Breast epithelium (tissue), 3 donors: ENCODE results near the gene TNN.

Experiments used
- CTCF ChIP-seq, 3 donors: fragments of 450-650 bp; IDR thresholded peaks; one replicate each; pipeline ENCODE4 v1.5.1; 2016 to 2017; ENCODE audit warnings: antibody characterized with exemption in 3 of 3, mild to moderate bottlenecking in 3 of 3, moderate library complexity in 3 of 3
- POLR2A ChIP-seq: fragments of 450-650 bp; IDR thresholded peaks from one replicate; pipeline ENCODE4 v1.6.1; 2016; ENCODE audit warnings: antibody characterized with exemption, mild to moderate bottlenecking, moderate library complexity
- POLR2AphosphoS5 ChIP-seq, 3 donors: sonication (generic); formaldehyde crosslinking; IDR thresholded peaks; one replicate each; pipeline ENCODE4 v1.6.1; 2017; ENCODE audit warnings: antibody characterized with exemption in 3 of 3

DNA sequence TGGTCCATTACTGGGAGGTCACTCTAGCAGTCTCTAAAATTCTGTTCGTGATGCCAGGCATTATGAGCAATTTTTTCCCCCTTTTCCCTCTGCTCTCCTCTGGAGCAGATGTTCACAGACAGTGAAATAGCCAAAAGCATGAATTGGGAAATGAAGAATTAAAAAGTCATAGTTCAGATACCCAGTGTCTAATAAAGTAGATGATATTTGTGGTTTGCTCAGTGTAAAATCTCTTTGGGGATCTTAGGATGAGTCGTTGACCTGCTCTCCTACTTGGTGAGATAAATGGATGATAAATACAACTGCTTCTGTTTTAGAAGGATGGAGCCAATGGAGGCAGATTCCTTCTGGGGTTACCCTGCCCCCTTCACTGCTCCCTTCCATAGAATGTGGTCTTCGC is 68.6 kb downstream of the TNN start:
- no peak for TF ChIP-seq CTCF (IDR thresholded peaks at IDR 0.05)
- no peak for TF ChIP-seq POLR2A
- no peak for TF ChIP-seq POLR2AphosphoS5 (IDR thresholded peaks at IDR 0.05)
